Activated T-helper 1 cell treated with anti-CD3 and anti-CD28 coated beads, Interleukin-12 subunit alpha, Interleukin-12 subunit beta, Interleukin-2, Interleukin-4 antibody, amounts not matched to agents 30 ng/mL and 10 ng/mL and 1 ng/mL, durations not matched to agents 14 hours and 24 hours and 36 hours (primary cell): Measurements from ENCODE around the gene TCP10L. TPM values are rescaled to one million over a fixed set of nuclear protein-coding genes. Genes with fewer than 3 reads are reported as not detected.

Experiments
- DNase-seq: peaks from one replicate; pipeline ENCODE4 v3.0.0; 2021; ENCODE audit warnings: low spot score
- H3K27ac Mint-ChIP-seq: one replicate; pipeline ENCODE4 v1.8.0; 2021; ENCODE audit warnings: mild to moderate bottlenecking, mixed read lengths
- H3K27me3 Mint-ChIP-seq: one replicate; pipeline ENCODE4 v1.8.0; 2022; ENCODE audit warnings: mild to moderate bottlenecking, moderate library complexity, mixed read lengths; ENCODE audit not compliant: insufficient read depth
- H3K36me3 Mint-ChIP-seq: one replicate; pipeline ENCODE4 v1.8.0; 2021; ENCODE audit warnings: low read depth, mixed read lengths
- H3K4me1 Mint-ChIP-seq: one replicate; pipeline ENCODE4 v1.8.0; 2021; ENCODE audit warnings: low read depth, mixed read lengths
- H3K4me3 Mint-ChIP-seq: one replicate; pipeline ENCODE4 v1.8.0; 2021; ENCODE audit warnings: mild to moderate bottlenecking, moderate library complexity, mixed read lengths
- H3K9me3 Mint-ChIP-seq: one replicate; pipeline ENCODE4 v1.8.0; 2021; ENCODE audit warnings: mixed read lengths
- intact Hi-C: fragments of 100-400 bp; cut with micrococcal nuclease; formaldehyde crosslinking; loops from one replicate; pipeline ENCODE4 v1.15.1; 2024
- total RNA-seq: library from RNA; stranded (reverse); gene quantifications from 2 replicates; pipeline ENCODE4 v1.2.3, GENCODE V29; 2022

TCP10L gene
- total RNA-seq, 1 donor from 2014 or later = 0.93 TPM

- Mint-ChIP-seq H3K27me3 (no peaks in the 10 kb centered on the region), H3K9me3 (no peaks in the 10 kb centered on the region), H3K36me3 (no peaks in the 10 kb centered on the region), H3K4me1 (no peaks in the 10 kb centered on the region), H3K27ac (no peak overlapping the region), H3K4me3 (no peak overlapping the region)
- intact Hi-C loops = no loop called here
- DNase-seq = no peak
Observed at GRCh38 chr21:32578107-32578691, 7.1 kb downstream of the TCP10L start.

- H3K27me3 Mint-ChIP-seq = no peaks in the 10 kb centered on the region
- H3K27ac Mint-ChIP-seq = no peak overlapping the region
- intact Hi-C loops = no loop called here
- H3K4me1 Mint-ChIP-seq = no peaks in the 10 kb centered on the region
- no peak for DNase-seq
- H3K36me3 Mint-ChIP-seq = no peaks in the 10 kb centered on the region
- no peaks in the 10 kb centered on the region for H3K9me3 Mint-ChIP-seq
- no peak overlapping the region for H3K4me3 Mint-ChIP-seq
Observed at GRCh38 chr21:32576011-32576410, 9.3 kb downstream of the TCP10L start.

DNA sequence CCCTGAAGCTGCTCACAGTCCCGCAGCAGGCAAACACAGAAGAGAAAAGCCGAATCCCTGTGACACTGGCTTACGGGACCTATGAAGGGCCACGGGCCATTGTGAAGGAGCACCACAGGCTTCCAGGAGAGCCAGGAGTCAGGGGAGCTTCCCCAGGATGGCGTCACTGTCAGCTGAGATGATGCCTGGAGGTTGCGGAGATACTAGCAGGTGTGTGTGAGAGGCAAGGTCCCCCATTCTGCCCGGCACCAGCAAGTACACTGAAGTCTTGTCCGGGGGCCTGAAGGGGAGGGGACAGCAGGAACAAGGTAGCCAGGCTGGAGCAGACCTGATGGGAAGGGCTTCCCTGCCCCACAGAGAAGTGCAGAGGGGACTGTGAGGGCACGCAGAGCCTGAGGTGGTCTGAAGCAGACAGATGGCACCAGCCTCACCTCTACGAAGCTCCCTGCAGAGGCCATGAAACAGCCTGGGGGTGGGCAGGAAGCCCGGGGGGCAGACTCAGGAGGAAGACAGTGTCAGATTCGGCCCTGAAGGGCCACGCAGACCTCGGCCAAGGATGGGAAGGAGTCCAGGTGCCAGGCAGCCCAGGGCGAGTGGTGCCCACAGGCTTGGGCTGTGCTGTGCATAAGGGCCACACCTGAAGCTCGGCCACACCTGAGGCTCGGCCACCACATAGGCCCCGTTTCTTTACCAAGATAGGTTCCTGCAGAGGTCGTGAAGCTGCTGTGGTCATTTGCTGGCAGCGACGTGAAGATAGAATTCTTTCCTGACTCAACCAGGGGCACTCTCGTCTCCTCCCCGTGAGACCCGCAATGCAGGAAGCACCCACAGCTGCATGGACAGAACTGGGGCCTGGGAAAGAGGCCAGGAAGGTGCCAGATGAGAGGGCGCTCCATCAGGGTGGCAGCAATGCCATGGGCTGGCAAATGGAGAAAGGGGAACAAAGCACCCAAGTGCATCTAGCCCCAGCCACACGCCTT, 10.1 kb downstream of the TCP10L start:
- Mint-ChIP-seq H3K9me3 (no peaks in the 10 kb centered on the region), H3K4me3 (no peak overlapping the region), H3K27ac (no peak overlapping the region), H3K36me3 (no peaks in the 10 kb centered on the region), H3K4me1 (peaks cover 7% of the 10 kb centered on the region), H3K27me3 (no peaks in the 10 kb centered on the region)
- DNase-seq = no peak
- intact Hi-C loops = no loop called here

DNA sequence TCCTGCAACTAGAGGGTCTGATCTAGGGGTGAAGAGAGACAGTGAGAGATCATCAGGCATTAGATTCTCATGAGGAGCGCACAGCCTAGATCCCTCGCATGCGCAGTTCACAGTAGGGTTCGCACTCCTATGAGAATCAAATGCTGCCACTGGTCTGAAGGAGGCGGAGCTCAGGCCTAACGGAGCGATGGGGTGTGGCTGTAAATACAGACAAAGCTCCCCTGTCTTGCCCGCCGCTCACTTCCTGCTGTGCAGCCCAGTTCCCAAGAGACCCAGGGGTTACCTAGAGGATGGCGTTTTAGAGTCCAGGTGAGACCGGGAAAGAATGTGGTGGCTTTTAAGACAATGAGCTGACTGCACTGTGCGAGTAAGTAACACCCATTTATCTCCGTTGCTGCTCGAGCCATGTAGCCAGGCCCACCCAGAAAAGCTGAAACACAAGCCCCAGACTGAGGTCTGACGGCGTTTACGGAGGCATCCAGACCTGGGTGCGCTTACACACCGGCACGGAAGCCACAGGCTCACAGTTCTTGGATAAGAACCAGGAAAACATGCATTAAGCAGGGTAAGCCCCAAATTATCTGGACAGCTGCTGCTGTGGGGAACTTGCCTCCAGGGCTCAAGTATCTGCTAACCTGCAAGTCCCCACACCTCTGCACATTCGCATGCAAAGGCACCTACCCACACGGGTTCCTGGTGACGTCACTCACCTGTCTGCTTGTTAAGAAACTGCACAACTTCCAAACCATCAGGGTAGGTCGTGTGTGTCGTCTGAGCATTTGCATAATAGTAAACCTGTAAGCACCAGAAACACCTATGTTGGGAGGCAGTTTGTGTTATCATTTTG, 12.5 kb downstream of the TCP10L start:
- Mint-ChIP-seq H3K27me3 (peaks cover 2% of the 10 kb centered on the region), H3K4me1 (peaks cover 21% of the 10 kb centered on the region), H3K27ac (no peak overlapping the region), H3K9me3 (no peaks in the 10 kb centered on the region), H3K36me3 (no peaks in the 10 kb centered on the region), H3K4me3 (no peak overlapping the region)
- intact Hi-C loops = no loop called here
- DNase-seq = no peak

GRCh38 chr21:32570456-32570855, 14.9 kb downstream of the TCP10L start:
- Mint-ChIP-seq H3K4me1 (peaks cover 21% of the 10 kb centered on the region), H3K36me3 (no peaks in the 10 kb centered on the region), H3K27me3 (peaks cover 6% of the 10 kb centered on the region), H3K4me3 (peak overlapping the region; percentile 88), H3K27ac (no peak overlapping the region), H3K9me3 (peaks cover 3% of the 10 kb centered on the region)
- intact Hi-C loops = no loop called here
- DNase-seq = no peak

GRCh38 chr21:32569261-32570230, 15.8 kb downstream of the TCP10L start:
- peak overlapping the region; percentile 88 for H3K4me3 Mint-ChIP-seq
- H3K36me3 Mint-ChIP-seq = peaks cover 5% of the 10 kb centered on the region
- intact Hi-C loops = loop anchor here (1.0 to 5.0 kb wide), 7 partner anchors 31 to 201 kb away; partner anchors contain the start of genes CFAP298, EVA1C and URB1
- peaks cover 12% of the 10 kb centered on the region for H3K27me3 Mint-ChIP-seq
- peaks cover 12% of the 10 kb centered on the region for H3K9me3 Mint-ChIP-seq
- peak; percentile 67 for DNase-seq
- peak overlapping the region; percentile 57 for H3K27ac Mint-ChIP-seq
- H3K4me1 Mint-ChIP-seq = peaks cover 21% of the 10 kb centered on the region

GRCh38 chr21:32567626-32568025, 17.7 kb downstream of the TCP10L start:
- Mint-ChIP-seq H3K9me3 (peaks cover 15% of the 10 kb centered on the region), H3K27ac (no peak overlapping the region), H3K4me3 (no peak overlapping the region), H3K36me3 (peaks cover 7% of the 10 kb centered on the region), H3K4me1 (peaks cover 21% of the 10 kb centered on the region), H3K27me3 (peaks cover 17% of the 10 kb centered on the region)
- intact Hi-C loops = loop anchor here (2.0 to 5.0 kb wide), 3 partner anchors 33 to 75 kb away; partner anchors contain the start of gene CFAP298
- DNase-seq = no peak

DNA sequence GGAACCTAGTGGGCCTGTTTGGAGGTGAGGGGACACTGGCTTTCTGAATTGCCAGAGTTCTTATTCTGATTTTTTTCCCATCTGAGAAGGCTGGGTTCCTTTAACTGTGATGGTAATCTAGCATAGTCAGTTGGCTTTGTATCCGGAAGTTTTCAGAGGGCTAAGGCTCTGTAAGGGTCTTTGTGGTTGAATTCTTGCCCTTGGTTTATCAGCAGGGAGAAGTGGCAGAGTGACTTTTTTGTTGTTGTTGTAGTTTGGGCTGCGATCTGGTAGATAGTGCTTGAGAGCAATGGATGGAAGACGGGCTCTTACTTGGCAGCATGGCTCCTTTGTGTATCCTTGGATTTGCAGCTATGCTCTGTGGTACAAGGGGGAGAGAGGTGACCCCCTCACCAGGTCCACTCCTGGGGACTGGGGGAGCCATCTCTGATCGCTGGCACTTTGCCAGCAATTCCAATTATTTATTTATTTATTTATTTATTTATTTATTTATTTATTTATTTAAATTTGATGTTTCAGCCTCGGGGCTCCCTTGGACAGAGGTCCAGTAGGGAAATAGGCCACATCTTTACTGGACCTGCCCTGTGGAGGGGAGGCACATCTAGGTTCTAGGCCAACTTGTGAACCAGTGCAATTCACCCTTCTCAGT, 18.5 kb downstream of the TCP10L start:
- intact Hi-C loops = loop anchor here (5.0 kb wide), 1 partner anchor 45 kb away; the partner anchor contains the start of gene CFAP298
- Mint-ChIP-seq H3K27ac (no peak overlapping the region), H3K27me3 (peaks cover 17% of the 10 kb centered on the region), H3K4me1 (peaks cover 21% of the 10 kb centered on the region), H3K36me3 (peaks cover 7% of the 10 kb centered on the region), H3K4me3 (no peak overlapping the region), H3K9me3 (peaks cover 15% of the 10 kb centered on the region)
- no peak for DNase-seq

DNA sequence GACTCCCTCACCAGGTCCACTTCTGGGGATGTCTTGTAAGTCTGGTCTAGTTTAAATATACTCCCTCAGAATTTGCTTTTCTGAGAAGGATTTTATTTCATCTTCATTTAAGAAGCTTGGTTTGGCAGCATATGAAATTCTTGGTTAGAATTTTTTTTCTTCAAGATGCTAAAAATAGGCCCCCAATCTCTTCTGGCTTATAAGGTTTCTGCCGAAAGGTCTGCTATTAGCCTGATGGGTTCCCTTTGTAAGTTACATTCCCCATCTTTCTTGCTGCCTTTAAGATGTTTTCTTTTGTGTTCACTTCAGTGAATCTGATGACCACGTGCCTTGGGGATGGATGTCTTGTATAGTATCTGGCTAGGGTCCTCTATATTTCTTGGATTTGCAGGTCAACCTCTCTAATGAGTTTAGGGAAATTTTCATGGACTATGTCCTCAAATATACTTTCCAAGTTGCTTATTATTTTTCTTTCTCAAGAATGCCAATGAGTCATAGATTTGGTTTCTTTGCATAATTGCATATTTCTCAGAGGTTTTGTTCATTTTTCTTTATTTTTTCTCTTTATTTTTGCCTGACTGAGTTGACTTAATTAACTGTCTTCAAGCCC, 19.4 kb downstream of the TCP10L start:
- intact Hi-C loops = loop anchor here (5.0 kb wide), 1 partner anchor 46 kb away; the partner anchor contains the start of gene CFAP298
- no peak overlapping the region for H3K27ac Mint-ChIP-seq
- no peak overlapping the region for H3K4me3 Mint-ChIP-seq
- peaks cover 15% of the 10 kb centered on the region for H3K9me3 Mint-ChIP-seq
- H3K36me3 Mint-ChIP-seq = peaks cover 7% of the 10 kb centered on the region
- peaks cover 21% of the 10 kb centered on the region for H3K4me1 Mint-ChIP-seq
- peaks cover 17% of the 10 kb centered on the region for H3K27me3 Mint-ChIP-seq
- no peak for DNase-seq

- DNase-seq = no peak
- no peak overlapping the region for H3K27ac Mint-ChIP-seq
- H3K4me1 Mint-ChIP-seq = no peaks in the 10 kb centered on the region
- H3K4me3 Mint-ChIP-seq = no peak overlapping the region
- H3K27me3 Mint-ChIP-seq = peaks cover 15% of the 10 kb centered on the region
- peaks cover 15% of the 10 kb centered on the region for H3K9me3 Mint-ChIP-seq
- peaks cover 7% of the 10 kb centered on the region for H3K36me3 Mint-ChIP-seq
- intact Hi-C loops = no loop called here
Observed at GRCh38 chr21:32562915-32563314, 22.4 kb downstream of the TCP10L start.

DNA sequence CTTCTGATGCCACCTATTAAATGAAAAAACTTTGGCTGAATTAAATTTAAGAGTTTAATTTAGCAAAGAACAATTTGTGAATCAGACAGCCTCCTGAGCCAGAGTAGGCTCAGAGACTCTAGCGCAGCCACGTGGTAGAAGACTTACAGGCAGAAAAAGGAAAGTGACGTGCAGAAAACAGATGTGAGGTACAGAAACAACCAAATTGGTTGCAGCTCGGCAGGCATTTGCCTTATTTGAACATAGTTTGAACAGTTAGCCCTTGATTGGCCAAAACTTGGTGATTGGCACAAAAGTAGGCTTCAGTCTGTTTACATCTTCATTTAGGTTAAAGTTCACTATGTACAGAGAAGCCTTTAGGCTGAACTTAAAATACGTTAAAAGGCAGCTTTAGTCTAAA, 22.9 kb downstream of the TCP10L start:
- H3K4me3 Mint-ChIP-seq = no peak overlapping the region
- intact Hi-C loops = no loop called here
- no peak overlapping the region for H3K27ac Mint-ChIP-seq
- H3K36me3 Mint-ChIP-seq = peaks cover 7% of the 10 kb centered on the region
- H3K9me3 Mint-ChIP-seq = peaks cover 15% of the 10 kb centered on the region
- DNase-seq = no peak
- H3K27me3 Mint-ChIP-seq = peaks cover 15% of the 10 kb centered on the region
- no peaks in the 10 kb centered on the region for H3K4me1 Mint-ChIP-seq
